CD4-positive, alpha-beta T cell treated with Interleukin-15 for 1 hour (primary cell): ENCODE measurements around the gene HES1.
"Not testable (repeated sequence)": the region's sequence is repeated elsewhere in the genome, so short reads cannot be mapped to it uniquely, and the experiment has no call there.

Experiments
- DNase-seq: peaks from one replicate; pipeline ENCODE4 v3.0.0-alpha.2; 2020

The HES1 gene

DNA sequence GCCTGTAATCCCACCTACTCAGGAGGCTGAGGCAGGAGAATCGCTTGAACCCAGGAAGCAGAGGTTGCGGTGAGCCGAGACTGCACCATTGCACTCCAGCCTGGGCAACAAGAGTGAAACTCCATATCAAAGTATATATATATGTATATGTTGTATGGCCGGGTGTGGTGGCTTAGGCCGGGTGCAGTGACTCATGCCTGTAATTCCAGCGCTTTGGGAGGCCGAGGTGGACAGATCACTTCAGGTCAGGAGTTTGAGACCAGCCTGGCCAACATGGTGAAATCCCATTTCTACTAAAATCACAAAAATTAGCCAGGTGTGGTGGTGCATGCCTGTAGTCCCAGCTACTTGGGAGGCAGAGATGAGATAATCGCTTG is 7.0 kb upstream of the HES1 start:
- not testable (repeated sequence) for DNase-seq

DNA sequence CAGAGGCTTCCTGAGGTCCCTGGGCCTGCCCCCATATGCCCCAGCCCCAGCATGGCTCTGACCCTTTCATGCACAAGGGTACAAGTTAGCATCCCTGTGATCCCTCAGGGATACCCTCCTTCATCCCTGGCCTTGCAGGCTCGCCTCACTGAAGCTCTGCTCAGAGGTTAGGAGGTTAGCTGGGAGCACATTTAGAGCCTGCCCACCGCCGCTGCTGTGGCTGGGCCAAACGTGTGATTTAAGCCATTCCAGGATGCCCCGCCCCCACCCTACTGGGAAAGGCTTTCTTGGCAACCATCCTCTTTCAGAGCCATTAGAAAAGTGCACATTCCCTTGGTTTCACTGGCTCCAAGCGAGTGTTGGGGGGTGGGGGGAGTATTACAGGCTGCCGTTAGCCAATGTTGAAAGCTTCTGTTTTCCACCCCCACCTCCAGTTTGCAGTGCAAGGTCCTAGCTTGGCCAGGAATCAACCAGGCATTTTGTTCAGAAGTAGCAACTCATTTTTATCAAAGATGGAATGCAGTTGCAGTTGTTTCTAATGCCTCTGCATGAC is 6.3 kb upstream of the HES1 start:
- DNase-seq: no peak

DNA sequence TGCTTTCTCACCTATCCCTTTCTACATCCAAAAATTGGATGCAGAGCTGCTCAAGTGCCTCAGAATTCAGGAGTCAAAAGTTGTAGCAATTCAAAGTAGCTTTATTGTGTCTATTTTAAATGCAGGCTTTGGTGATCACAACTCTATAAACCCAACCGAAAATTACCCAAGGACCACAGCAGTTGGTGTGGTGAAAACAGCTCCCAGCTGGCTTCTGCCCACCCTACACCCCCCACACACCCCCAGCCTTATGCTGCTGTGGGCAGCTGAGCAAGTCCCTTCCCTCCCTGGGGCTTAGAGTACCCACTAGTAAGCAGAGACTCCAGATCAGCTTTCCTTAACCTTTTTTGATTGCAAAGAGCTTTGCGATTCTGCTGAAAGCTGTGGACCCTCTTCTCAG is 5.8 kb upstream of the HES1 start:
- no peak for DNase-seq

DNA sequence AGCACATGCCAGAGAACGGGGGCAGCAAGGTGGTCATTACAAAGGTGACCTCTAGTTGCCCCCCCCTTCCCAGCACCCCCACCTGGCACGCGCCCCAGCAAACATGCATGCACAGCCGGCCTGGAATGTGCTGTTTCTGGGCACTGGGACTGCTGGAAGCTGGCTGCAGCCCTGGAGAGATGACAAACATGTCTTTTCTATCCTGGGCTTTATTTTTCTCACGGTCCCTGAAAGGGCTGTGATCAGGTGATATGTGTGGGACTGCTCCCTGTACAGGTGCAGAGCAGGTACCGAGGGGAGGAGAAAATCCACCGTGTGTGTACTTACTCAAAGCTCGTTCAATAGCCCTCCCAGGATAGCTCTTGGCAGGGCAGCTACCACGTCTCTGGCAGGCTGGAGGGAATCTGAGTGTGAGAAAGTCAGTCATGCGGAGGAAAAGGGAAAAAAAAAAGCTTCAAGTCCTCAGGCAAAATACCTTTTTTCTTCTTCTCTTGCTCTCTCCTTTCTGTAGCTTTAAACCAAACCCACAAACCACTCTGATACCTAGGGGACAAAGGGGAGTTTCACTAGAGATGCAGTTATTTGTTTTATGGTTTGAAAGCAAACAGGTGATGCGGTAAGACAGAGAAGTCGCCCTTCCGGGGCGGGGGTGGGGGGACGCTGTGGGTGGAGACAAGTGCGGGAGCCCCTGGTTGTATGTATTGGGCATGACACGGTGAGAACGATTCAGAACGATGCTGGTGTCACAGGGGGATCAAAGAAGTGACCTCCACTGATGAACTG is 5.0 kb upstream of the HES1 start:
- peak; percentile 60 for DNase-seq

DNA sequence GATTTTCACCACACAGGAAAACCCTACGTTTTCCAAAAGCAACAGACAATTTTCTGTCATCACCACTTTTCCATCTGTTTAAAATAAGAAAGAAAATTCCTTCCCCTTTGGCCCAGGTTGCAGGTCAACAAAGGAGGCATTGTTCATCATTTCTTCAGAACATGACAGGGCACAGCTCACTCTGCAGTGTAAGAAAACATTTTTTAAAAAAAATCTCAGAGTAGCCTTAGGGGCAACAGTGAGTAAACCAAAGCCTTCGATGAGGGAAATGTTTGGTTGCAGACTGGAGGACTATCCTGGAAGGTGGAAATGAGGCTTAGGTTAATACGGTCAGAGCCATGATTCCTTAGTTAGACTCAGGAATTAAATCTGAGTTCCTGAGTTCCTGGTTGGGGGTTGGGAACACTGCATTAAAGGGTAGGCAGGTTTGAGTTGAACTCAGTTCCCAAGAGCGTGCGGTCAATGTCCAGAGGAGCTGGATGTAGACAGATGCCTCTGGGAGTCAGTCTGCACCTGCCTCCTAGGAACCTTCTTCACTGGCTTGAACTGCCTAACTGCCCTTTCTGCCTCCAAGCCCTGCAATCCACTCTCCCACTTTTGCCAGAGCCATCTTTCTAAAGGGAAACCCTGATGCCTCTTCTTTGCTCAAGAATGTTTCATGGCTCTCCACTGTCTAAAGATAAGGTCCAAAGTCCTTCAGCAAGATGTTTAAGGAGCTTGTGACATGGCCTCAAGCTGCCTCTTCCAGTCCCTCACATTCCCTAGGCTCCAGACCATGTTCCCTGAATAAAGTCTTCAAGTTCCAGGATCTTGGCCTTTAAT is 3.3 kb upstream of the HES1 start:
- no peak for DNase-seq

DNA sequence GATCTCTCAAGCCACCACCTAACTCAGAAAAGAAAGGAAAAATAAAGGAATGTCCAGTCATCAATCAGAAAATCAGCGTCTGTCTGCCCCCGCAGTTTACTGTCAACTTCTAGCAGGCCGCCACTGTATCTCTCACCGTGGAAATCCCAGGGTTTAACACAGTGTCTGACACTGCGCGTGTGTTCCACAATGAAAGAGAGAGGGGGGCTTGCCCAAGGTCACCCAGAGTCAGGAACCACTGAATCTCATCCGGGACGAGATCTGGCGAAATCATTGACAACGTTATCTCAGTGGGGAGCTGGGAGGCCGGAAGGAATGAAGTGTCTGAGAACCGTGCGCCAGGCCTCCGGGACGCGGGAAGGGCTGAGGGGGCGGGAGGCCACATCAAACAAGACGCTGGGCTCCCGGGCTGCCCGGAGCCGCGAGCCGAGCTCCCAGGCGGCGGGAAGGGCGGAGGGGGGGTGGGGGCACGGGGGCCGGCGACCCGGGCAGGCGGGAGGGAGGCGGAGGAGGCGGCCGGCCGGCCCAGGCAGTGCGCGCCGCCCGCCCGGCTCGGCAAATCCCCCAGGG is 2.2 kb upstream of the HES1 start:
- DNase-seq: no peak

DNA sequence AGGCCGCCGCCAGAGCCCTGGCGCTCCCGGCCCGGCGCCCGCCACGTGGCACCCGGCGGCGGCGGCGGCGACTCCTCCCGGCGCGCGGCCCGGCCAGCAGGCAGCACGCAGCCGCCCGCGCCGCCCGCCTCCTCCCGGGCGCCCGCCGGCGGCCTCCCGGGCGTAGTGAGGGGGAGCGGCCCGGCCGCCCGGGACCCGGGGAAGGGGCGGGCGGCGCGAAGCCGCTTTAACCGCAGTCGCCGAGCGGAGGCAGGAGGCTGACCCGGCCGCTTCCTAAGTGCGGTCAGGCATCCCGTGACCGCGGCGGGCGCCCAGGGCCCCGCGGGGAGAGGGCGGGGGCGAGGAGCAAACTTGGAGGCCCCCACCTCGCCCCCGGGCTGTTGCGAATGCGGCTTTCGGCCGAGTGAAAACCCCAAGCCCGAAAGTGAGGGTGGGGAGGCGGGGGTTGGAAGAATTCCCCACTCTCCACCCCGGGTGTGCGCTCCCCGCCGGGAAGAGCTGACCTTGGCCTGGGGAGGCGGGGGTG is 1.7 kb upstream of the HES1 start:
- DNase-seq: peak; percentile 58

DNA sequence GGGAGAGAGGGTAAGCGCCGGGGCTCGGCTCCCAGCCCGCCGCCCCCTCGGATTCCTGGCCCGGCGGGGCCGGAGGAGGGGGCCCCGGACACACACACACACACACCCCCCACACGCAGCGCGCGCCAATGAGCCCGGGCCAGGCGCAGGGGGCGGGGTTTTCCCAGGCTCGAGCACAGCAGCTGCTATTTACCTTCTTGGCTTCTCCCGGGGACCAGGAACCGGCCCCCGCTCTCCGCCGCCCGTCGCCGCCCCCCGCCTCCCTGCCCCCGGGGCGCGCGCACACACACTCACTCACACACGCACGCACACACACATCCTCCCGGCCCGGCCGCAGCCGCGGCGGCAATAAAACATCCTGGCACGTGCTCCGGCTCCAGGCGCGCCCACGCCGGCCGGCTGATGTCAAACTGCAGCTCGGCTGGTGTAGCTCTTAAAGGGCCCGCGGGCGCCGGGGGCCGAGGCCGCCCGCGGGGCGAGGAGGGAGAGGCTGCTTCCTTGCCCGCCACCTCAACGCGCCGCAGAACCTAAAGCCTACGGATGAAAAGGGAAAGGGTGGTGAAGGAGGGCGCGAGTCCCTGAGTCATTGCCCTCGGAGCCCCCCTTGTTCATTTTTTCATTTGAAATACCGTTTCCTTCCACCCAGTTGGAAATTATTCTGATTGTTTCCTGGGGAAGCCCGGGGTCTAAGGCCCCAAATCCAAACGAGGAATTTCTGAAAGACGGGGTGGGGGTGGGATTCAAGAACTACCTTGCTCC is 1.0 kb upstream of the HES1 start:
- DNase-seq: peak; percentile 89

DNA sequence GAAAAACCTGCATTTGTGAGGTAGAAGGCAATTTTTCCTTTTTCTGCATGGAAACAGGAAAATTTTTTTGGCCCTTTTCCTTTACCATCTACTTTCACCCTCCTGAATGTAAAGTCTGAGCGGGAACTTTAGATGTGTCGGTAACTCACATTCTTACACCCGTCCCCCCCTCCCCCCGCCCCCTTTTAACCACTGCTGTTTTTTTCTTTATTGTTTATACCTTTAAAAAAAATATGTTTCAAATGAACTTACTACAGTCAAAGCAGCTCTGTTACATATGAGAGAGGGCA is 487 bp upstream of the HES1 start:
- no peak for DNase-seq

DNA sequence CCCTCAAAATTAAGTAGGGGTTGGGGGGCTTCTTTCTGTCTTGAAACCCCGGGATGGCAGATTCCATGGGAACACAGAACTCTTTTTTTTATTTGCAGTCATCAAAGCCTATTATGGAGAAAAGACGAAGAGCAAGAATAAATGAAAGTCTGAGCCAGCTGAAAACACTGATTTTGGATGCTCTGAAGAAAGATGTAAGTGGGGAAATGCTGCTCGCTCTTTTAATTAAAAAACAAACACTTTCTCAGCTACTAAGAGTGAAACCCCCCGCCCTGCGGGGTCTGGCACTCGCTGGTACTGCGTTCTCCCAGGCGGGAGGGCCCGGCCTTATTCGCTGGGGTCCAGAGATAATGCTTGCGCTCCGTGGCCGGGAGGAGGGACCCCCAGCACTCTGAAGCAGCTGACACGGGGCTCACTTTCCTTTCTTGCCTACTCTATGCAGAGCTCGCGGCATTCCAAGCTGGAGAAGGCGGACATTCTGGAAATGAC is 615 bp downstream of the HES1 start:
- no peak for DNase-seq

DNA sequence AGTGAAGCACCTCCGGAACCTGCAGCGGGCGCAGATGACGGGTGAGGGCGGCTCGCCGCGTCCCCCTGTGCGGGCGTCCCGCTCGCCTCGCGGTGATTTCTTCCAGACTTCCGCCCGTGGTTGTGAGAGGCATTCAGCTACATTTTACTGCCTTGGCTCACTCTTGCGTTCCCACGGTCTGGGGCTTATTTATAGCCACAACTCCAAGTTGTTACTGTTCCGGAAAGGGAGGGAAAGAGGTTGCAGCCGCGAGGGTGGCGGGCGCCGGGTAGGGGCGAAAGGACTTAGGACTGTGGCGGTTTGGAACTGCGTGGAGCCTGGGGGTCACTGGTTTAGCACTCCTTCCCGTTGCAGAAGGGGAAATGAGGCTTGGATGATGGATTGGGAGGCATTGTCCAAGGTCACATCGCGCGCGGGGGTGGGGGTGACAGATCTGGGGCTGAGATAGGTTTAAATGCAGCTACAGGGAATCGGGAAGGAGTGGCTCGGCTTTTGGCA is 1.1 kb downstream of the HES1 start:
- peak; percentile 34 for DNase-seq

DNA sequence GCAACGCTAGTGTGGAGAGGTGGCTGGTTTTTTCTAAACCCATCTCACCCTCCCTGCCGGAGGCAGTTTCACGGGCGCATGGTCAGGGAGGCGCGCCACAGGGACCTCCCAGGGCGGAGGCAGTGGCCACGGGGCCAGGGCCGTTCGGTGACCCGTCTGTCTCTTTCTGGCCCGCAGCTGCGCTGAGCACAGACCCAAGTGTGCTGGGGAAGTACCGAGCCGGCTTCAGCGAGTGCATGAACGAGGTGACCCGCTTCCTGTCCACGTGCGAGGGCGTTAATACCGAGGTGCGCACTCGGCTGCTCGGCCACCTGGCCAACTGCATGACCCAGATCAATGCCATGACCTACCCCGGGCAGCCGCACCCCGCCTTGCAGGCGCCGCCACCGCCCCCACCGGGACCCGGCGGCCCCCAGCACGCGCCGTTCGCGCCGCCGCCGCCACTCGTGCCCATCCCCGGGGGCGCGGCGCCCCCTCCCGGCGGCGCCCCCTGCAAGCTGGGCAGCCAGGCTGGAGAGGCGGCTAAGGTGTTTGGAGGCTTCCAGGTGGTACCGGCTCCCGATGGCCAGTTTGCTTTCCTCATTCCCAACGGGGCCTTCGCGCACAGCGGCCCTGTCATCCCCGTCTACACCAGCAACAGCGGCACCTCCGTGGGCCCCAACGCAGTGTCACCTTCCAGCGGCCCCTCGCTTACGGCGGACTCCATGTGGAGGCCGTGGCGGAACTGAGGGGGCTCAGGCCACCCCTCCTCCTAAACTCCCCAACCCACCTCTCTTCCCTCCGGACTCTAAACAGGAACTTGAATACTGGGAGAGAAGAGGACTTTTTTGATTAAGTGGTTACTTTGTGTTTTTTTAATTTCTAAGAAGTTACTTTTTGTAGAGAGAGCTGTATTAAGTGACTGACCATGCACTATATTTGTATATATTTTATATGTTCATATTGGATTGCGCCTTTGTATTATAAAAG is 1.8 kb downstream of the HES1 start:
- peak; percentile 76 for DNase-seq

DNA sequence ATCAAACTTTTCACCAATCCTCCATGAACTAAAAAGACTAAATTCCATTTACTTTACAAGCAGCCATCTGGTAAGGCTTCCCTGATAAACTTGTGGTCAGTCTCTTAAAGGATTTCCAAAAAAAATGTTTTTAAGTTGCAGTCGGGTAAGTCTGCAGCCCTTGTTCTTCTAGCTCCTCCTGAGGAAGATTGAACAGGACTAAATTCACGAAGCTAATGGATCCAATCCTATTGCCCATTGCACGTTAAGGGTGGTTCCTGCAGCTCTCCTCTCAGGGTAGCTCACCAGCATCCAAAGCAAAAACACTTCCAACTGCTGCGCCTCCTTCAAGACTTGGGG is 2.8 kb downstream of the HES1 start:
- DNase-seq: no peak

DNA sequence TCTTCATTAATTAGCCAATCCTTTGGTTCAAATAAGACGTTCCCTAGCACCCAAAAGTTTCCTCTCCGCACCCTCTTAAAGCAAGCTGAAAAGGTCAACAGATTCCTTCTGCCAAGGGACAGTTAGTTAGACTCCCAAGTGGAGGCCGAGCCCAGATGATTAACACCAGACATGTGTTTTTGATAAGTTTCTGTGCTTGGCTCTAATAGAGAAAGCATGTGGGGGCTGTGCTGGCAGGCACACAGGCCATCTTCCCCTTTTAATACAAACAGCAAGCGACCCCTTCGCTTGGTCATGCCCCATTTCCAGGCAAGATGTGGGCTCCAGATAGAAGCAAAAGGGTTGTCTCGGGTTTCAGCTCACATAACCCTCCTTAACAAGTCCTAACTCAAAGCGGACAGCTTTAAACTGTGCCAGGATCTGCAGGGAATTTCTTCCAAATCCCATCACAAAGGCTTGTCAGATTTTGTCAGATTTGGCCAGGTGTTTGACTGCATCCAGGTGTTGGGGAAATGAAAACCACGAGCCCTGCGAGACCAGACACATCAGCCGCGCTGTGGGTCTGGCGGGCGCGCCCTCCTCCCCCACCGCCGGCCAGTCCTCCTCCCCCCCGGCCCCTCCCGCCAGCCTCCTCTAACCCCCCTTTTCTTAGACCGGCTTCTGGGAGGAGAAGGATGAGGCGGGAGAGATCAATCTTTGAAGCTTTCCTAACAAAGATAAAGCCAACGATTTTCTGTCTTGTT is 3.3 kb downstream of the HES1 start:
- no peak for DNase-seq

DNA sequence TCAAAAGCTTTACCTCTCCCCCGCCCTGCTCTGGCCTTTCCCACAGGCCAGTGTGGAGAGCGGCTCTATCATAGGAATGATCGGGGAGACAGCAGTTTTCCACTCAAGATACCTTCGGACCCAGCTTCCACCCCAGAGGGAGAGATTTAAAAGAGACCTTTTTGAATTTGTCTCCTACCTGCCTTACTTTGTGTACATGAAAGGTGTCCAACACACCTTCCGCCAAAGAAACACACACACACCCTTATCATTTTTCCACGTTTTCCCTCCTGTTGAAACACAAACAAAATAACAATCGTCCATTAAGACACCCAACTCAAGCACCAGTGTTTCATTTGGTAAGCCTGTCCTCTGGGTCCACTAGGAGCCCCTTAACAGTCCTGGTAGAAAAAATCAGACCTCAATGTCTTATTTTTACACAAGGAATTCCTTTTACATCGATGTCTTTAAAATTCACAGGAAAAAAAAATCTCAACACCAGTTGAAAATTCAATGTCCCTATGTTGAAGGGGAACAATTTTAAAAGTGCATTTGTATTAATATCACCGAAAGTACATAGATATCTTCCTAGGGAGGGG is 4.0 kb downstream of the HES1 start:
- no peak for DNase-seq

DNA sequence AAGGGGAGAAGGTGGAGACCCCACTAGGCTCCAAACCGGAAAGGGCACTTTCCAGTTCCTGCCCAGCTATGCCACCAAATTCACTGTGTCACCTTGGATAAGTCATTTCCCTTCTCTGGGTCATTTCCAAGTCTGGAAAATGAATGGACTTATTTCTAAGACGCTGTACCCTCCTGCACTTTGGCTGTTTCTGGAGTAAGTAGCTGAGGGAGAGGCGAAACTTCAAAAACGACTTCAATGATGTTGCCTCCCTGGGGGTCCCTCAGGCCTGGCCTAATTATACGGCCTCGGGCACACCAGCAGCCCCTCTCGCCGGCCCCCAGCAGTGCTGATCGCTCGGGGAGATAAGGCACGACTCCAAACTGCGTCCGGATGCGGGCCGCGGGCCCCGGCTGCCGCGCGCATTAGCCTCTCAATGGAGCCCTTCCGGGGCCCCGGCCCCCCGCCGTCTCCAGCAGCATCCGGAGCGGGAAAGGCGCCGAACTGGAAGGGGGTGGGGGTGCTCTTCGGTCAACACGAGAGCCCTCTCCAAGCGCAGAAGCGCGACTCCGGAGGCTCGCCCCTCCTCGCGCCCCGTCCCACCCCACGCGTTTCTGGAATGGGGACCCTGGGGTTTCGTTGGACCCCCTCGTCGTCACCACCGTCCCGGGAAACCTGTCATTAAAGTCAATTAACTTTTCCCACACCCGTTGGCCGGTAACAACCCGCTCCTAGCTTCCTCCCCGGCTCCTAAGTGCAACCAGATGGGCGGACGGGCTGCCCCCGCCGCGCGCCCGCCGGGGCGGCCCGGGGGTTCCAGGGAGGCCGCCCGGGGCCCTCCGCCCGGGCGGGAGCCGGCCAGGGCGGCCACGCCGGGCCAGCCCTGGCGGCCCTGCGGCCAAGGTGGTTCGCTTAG is 4.8 kb downstream of the HES1 start:
- no peak for DNase-seq

DNA sequence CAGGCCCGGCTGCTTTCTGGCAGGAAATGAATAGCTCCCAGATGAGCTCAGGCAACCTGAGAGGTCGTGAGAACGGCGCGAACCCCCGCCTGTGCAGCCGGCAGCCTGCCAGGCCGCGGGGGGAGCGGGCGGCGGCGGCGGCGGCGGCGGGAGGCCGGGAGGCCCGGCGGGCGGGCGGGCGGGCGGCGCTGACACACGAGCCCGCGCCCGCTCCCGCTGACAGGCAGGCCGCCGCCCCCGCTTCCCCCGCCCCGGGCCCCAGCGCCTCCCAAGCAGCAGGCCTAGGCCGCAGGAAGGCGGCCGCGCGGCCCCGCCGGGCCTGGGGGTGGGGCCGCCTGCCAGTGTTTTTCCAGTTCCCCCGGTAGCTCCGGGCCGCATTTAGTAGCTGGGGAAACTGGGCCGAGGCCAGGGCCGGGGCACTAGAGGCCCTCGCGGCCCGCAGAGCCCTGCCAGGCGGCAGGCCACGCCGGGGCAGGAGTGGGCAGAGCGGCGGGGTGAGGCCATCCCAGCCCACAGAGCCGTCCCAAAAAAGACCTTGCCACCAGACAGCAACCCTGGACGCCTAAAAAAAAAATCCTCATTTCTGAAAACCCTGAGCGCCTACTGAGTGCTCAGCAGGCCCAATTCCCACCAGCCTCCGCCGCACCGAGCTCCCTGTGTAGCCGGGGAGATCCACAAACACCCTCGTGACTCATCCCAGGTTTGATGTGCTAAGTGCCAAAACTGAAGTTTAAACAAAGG is 5.6 kb downstream of the HES1 start:
- peak; percentile 43 for DNase-seq

DNA sequence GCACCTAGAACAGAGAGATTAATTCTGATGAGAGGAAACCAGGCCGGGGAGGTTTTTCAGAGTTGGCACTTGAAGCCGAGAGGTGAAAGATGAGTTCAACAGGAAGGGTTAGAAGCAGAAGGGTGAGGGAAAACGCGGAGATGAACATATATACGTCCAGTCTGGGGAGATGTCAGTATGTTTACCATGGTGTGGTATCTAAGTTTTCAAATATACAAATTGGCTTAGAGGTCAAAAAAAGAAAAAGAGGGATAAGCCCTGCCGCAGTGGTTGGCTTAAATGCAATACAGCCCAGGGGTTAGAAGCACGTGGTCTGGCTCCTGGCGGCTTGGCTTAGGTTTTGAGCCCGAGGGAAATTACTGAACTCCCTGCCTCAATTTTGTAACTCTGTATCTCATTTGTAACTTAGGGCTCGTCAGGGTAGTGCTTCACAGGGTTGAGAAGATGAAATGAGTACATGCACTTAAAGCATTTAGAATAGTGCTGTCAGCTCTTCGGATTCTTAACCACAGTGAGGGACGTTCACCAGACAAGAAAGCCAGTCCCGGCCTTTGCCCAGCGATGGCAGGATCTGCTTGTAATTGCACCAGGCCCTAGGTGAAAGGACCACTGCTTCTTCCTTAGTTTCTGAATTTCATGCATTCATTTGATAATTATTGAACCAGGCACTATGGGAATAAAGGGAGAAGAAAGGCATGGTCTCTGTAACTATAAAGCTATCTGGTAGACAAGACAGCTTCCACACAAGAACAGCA is 6.4 kb downstream of the HES1 start:
- no peak for DNase-seq
